HepG2 (cell line): Measurements from ENCODE around the gene WDR54. TPM values are rescaled to one million over a fixed set of nuclear protein-coding genes. Genes with fewer than 3 reads are reported as not detected.
A peak's percentile ranks its signal among the peaks of the same experiment; 100 is the strongest.

ENCODE experiments used
- ESRRA ChIP-seq: sonication (generic); formaldehyde crosslinking; IDR thresholded peaks from 2 replicates; pipeline ENCODE4 v1.5.1; 2020; ENCODE audit warnings: mild to moderate bottlenecking, low read depth, missing genetic modification reagents
- GLI4 ChIP-seq: sonication (generic); formaldehyde crosslinking; IDR thresholded peaks from 2 replicates; pipeline ENCODE4 v1.5.1; 2020; ENCODE audit warnings: missing genetic modification reagents, mild to moderate bottlenecking, moderate library complexity, borderline replicate concordance
- IKZF4 ChIP-seq: sonication (generic); formaldehyde crosslinking; IDR thresholded peaks from 2 replicates; pipeline ENCODE4 v1.5.1; 2020; ENCODE audit warnings: borderline replicate concordance, mild to moderate bottlenecking, low read depth, missing genetic modification reagents; ENCODE audit errors: not compliant biosample characterization
- ISX ChIP-seq: sonication (generic); formaldehyde crosslinking; conservative IDR thresholded peaks from 2 replicates; pipeline ENCODE4 v1.5.0; 2020; ENCODE audit warnings: missing genetic modification reagents
- JUNB ChIP-seq: sonication (generic); formaldehyde crosslinking; IDR thresholded peaks from 2 replicates; pipeline ENCODE4 v1.8.0; 2022; ENCODE audit warnings: missing genetic modification reagents, mild to moderate bottlenecking, borderline replicate concordance
- KDM5A ChIP-seq: fragments of 200-600 bp; sonication (generic); IDR thresholded peaks from 2 replicates; pipeline ENCODE4 v1.7.0; 2018; ENCODE audit warnings: antibody characterized with exemption, mild to moderate bottlenecking, low read length, borderline replicate concordance
- MED8 ChIP-seq: sonication (generic); formaldehyde crosslinking; IDR thresholded peaks from 2 replicates; pipeline ENCODE4 v1.8.1; 2023; ENCODE audit warnings: mild to moderate bottlenecking, missing genetic modification reagents; ENCODE audit not compliant: insufficient replicate concordance
- MLXIP ChIP-seq: sonication (generic); formaldehyde crosslinking; IDR thresholded peaks from 2 replicates; pipeline ENCODE4 v1.9.0; 2021; ENCODE audit warnings: missing genetic modification reagents, borderline replicate concordance
- PHF21A ChIP-seq: sonication (generic); formaldehyde crosslinking; IDR thresholded peaks from 2 replicates; pipeline ENCODE4 v1.5.0; 2020; ENCODE audit warnings: mild to moderate bottlenecking, missing genetic modification reagents
- PTBP1 ChIP-seq: fragments of 200-400 bp; formaldehyde crosslinking; IDR thresholded peaks from 2 replicates; pipeline ENCODE4 v1.6.1; 2018; ENCODE audit warnings: low read length, low read depth; ENCODE audit not compliant: poor library complexity, severe bottlenecking
- RBM22 ChIP-seq: fragments of 200-400 bp; formaldehyde crosslinking; optimal IDR thresholded peaks from 2 replicates; pipeline ENCODE3; 2017; ENCODE audit warnings: mild to moderate bottlenecking, low read length, moderate library complexity
- SP2 ChIP-seq: sonication (generic); formaldehyde crosslinking; IDR thresholded peaks from 2 replicates; pipeline ENCODE4 v1.5.1; 2020; ENCODE audit warnings: mild to moderate bottlenecking, missing genetic modification reagents
- TAF15 ChIP-seq: fragments of 200-400 bp; formaldehyde crosslinking; IDR thresholded peaks from one replicate; pipeline ENCODE4 v1.6.1; 2018; ENCODE audit warnings: mild to moderate bottlenecking, low read depth, low read length; ENCODE audit not compliant: poor library complexity, severe bottlenecking
- ZNF556 ChIP-seq: sonication (generic); formaldehyde crosslinking; IDR thresholded peaks from 2 replicates; pipeline ENCODE4 v1.4.0; 2020; ENCODE audit warnings: mild to moderate bottlenecking, missing genetic modification reagents, borderline replicate concordance
- ZNF646 ChIP-seq: sonication (generic); formaldehyde crosslinking; IDR thresholded peaks from 2 replicates; pipeline ENCODE4 v1.9.0; 2021; ENCODE audit warnings: mild to moderate bottlenecking, missing genetic modification reagents
- ZNF672 ChIP-seq: sonication (generic); formaldehyde crosslinking; IDR thresholded peaks from 2 replicates; pipeline ENCODE4 v1.8.1; 2022; ENCODE audit warnings: missing genetic modification reagents
- ZNF709 ChIP-seq: sonication (generic); formaldehyde crosslinking; IDR thresholded peaks from 2 replicates; pipeline ENCODE4 v1.5.0; 2020; ENCODE audit warnings: mild to moderate bottlenecking, missing genetic modification reagents
- ZNF746 ChIP-seq: sonication (generic); formaldehyde crosslinking; IDR thresholded peaks from 2 replicates; pipeline ENCODE4 v1.8.0; 2022; ENCODE audit warnings: mild to moderate bottlenecking, missing genetic modification reagents
- polyA plus RNA-seq, 8 experiments: library from polyadenylated mRNA; depleted of rRNA in 3 of 8; stranded (reverse) in 7 of 8; unstranded in 1 of 8; fragments of >200 nt; fragmentation: Illumina TruSeq in 4 of 8; extraction: Trizol in 4 of 8; gene quantifications; 2 replicates each; pipeline versions ENCODE4 v1.2.1 to v1.2.3, GENCODE V29; 2011 to 2016; ENCODE audit warnings: low read depth in 4 of 8, missing spikeins in 1 of 8, mixed read lengths in 1 of 8; ENCODE audit not compliant: insufficient read depth in 1 of 8
- total RNA-seq, 5 experiments: library from RNA; depleted of rRNA; stranded (reverse); fragments of >200 nt; fragmentation: Illumina TruSeq; extraction: Trizol; gene quantifications; 2 replicates each; pipeline ENCODE4 v1.2.3, GENCODE V29; 2016; ENCODE audit warnings: low read depth in 1 of 5

Gene WDR54
- total and polyA plus RNA-seq, 2 of the 13 experiments (the other 11 are each of a cell fraction or from before 2014, with no cell fraction given) = 2.0 to 17.3 TPM

DNA sequence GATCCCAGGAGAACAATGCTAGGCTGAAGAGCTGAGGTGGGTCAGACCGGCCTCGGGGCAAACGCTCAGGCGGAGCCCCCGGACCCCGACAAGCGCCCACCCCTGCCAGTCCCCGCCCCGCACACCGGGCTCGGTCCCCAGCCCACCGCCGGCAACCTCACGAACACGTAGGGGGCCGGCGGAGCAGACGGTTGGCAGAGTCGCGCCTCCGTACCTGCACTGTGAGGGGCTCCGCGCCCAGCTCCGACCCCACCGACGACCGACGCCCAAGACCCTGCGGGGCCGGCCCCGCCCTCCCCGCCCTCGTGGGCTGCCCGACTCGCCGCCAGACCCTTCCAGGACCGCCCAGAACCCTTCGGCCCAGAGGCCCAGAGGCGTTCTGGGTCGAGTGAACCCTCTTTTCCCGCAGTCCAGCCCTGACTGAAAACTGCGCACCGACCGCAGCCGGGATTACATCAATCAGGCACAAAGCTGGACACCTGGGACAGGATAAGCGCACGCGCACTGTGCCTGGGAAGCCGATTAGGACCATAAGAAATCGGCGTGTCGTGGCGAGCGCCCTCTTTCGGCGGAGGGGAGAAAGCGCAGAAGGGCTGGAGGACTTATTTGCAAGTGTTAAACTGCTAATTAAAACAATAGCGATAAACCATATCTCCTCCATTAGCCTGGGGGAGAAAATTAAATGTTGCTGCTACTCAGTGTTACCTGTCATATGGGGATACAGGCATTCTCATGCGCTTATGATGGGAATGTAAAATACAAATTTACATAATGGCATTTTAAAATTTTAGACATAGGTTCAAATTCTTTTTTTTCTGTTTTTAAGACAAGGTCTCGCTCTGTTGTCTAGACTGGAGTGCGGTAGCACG lies 29.7 kb upstream of the WDR54 start (continued):
- no peak for TF ChIP-seq ESRRA
- peak; percentile 67 for TF ChIP-seq IKZF4
- peak; percentile 77; the same call in 1 of the 2 replicates for TF ChIP-seq GLI4
- TF ChIP-seq MLXIP (CRISPR knock-in tag) = 0 out of 2 replicates have a peak, but pooled peaks have one; percentile 26
- TF ChIP-seq RBM22 = no peak
- no peak for TF ChIP-seq SP2 (CRISPR knock-in tag)
- TF ChIP-seq ZNF672 (CRISPR knock-in tag) = no peak
- no peak; the same call in 1 of the 2 replicates for TF ChIP-seq JUNB (CRISPR knock-in tag)
- peak; percentile 93 for TF ChIP-seq KDM5A
- no peak for TF ChIP-seq ISX
- no peak for TF ChIP-seq ZNF646 (CRISPR knock-in tag)
- TF ChIP-seq PTBP1 = no peak
- TF ChIP-seq PHF21A = peak; percentile 34; the same call in 1 of the 2 replicates
- TF ChIP-seq MED8 (CRISPR knock-in tag) = no peak
- no peak for TF ChIP-seq ZNF556
- TF ChIP-seq ZNF746 (CRISPR knock-in tag) = no peak
- TF ChIP-seq TAF15 = no peak
- no peak for TF ChIP-seq ZNF709
